Chondrocyte (in vitro differentiated cells): ENCODE measurements around the gene NELL1. TPM values are rescaled to one million over a fixed set of nuclear protein-coding genes. Genes with fewer than 3 reads are reported as not detected.

Experiments
- DNase-seq: peaks from one replicate; pipeline ENCODE4 v3.0.0; 2021; ENCODE audit warnings: mixed read lengths, low spot score
- H3K27ac Mint-ChIP-seq: one replicate; pipeline ENCODE4 v1.8.0; 2021; ENCODE audit warnings: mild to moderate bottlenecking, moderate library complexity, mixed read lengths; ENCODE audit not compliant: unreplicated experiment
- H3K27me3 Mint-ChIP-seq: 2 replicates; pipeline ENCODE4 v1.8.0; 2021; ENCODE audit warnings: low read depth, mixed read lengths
- H3K36me3 Mint-ChIP-seq: 2 replicates; pipeline ENCODE4 v1.8.0; 2021; ENCODE audit warnings: low read depth, mixed read lengths
- H3K4me1 Mint-ChIP-seq: 2 replicates; pipeline ENCODE4 v1.8.0; 2021; ENCODE audit warnings: low read depth, mild to moderate bottlenecking, mixed read lengths
- H3K4me3 Mint-ChIP-seq: one replicate; pipeline ENCODE4 v1.8.0; 2021; ENCODE audit warnings: mild to moderate bottlenecking, moderate library complexity, mixed read lengths; ENCODE audit not compliant: unreplicated experiment
- H3K9me3 Mint-ChIP-seq: 2 replicates; pipeline ENCODE4 v1.8.0; 2021; ENCODE audit warnings: low read depth, mixed read lengths
- CTCF ChIP-seq: fragments of 200-600 bp; sonication (generic); IDR thresholded peaks from 2 replicates; pipeline ENCODE4 v1.5.0; 2021; ENCODE audit warnings: antibody characterized with exemption, mild to moderate bottlenecking, moderate library complexity
- total RNA-seq: library from RNA; stranded (reverse); gene quantifications from 3 replicates; pipeline ENCODE4 v1.2.1, GENCODE V29; 2021

Gene NELL1
- total RNA-seq, 1 donor from 2014 or later = not detected

GRCh38 chr11:20661445-20661844, 7.9 kb upstream of the NELL1 start:
- no peak for TF ChIP-seq CTCF
- no peak overlapping the region for H3K27ac Mint-ChIP-seq

GRCh38 chr11:20661850-20662249, 7.5 kb upstream of the NELL1 start:
- Mint-ChIP-seq H3K4me1 (no peaks in the 10 kb centered on the region), H3K4me3 (no peak overlapping the region), H3K36me3 (no peaks in the 10 kb centered on the region), H3K27ac (no peak overlapping the region), H3K9me3 (peaks cover 14% of the 10 kb centered on the region), H3K27me3 (peaks cover 36% of the 10 kb centered on the region)
- no peak for DNase-seq
- no peak for TF ChIP-seq CTCF

More at GRCh38 chr11:20661445-20661844, 7.9 kb upstream of the NELL1 start:
- DNase-seq = no peak
- Mint-ChIP-seq H3K4me3 (no peak overlapping the region), H3K36me3 (no peaks in the 10 kb centered on the region), H3K27me3 (peaks cover 36% of the 10 kb centered on the region), H3K4me1 (no peaks in the 10 kb centered on the region), H3K9me3 (peaks cover 10% of the 10 kb centered on the region)

GRCh38 chr11:20668131-20668809, 1.1 kb upstream of the NELL1 start:
- DNase-seq = no peak
- peaks cover 10% of the 10 kb centered on the region for H3K9me3 Mint-ChIP-seq
- peak overlapping the region; percentile 3 for H3K4me3 Mint-ChIP-seq
- H3K36me3 Mint-ChIP-seq = no peaks in the 10 kb centered on the region
- no peak overlapping the region for H3K27ac Mint-ChIP-seq
- H3K4me1 Mint-ChIP-seq = peaks cover 11% of the 10 kb centered on the region
- peaks cover 69% of the 10 kb centered on the region for H3K27me3 Mint-ChIP-seq
- TF ChIP-seq CTCF = no peak

GRCh38 chr11:20669820-20670684, 666 bp downstream of the NELL1 start:
- no peak for TF ChIP-seq CTCF
- Mint-ChIP-seq H3K4me1 (peaks cover 11% of the 10 kb centered on the region), H3K36me3 (no peaks in the 10 kb centered on the region), H3K4me3 (peak overlapping the region; percentile 60), H3K27ac (no peak overlapping the region), H3K9me3 (peaks cover 10% of the 10 kb centered on the region), H3K27me3 (peaks cover 73% of the 10 kb centered on the region)
- DNase-seq = no peak

GRCh38 chr11:20670932-20671403, 1.6 kb downstream of the NELL1 start:
- DNase-seq = no peak
- Mint-ChIP-seq H3K27ac (no peak overlapping the region), H3K4me1 (peaks cover 11% of the 10 kb centered on the region), H3K36me3 (no peaks in the 10 kb centered on the region), H3K27me3 (peaks cover 72% of the 10 kb centered on the region), H3K4me3 (no peak overlapping the region), H3K9me3 (peaks cover 8% of the 10 kb centered on the region)
- no peak for TF ChIP-seq CTCF
